ENCODE data around the gene YIPF6.

The YIPF6 gene

DNA sequence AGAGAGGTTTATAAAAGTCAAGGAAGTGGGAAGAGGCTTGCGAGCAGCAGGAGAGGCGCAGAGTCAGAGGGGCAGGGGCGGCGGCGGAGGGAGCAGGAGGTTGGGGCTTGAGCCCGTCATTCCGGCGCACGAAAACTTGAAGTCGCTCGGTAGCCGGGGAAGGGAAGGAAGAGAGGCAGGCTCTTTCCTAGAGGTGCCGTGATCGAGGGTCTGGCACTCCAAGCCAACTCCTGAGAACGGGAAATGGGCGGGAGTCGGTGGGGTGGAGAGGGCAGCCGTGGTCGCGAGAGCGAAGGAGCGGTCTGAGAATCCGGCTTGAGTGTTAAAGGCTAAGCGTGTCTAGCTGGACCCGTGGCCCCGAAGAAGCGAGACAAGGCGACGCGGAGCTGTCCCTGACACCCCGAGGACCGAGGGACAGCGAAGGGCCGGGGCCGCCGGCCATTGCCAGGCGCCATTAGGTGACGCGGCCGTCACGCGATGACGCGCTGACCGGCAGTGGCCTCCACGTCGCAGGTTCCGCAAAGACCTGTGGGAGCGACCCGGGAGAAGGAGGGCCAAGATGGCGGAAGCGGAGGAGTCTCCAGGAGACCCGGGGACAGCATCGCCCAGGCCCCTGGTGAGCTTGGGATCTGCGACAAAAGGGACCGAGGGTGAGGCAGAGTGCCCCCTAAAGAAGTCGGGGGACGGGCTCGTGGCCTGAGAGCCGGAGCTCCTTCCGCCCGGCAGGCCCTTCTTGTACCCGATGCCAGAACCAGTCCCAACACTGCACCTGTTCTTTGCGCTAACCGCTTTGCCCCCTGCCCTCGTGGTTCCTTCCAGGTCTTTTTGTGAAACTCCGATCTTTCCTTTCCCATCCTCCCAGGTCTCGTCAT lies at the start of gene YIPF6:
Gene YIPF6, plus strand, starts transcription at position 544 of the 872 bp plus-strand sequence. Its CDS starts 16 bp downstream, at position 560.
- TF ChIP-seq, protein P1, sequence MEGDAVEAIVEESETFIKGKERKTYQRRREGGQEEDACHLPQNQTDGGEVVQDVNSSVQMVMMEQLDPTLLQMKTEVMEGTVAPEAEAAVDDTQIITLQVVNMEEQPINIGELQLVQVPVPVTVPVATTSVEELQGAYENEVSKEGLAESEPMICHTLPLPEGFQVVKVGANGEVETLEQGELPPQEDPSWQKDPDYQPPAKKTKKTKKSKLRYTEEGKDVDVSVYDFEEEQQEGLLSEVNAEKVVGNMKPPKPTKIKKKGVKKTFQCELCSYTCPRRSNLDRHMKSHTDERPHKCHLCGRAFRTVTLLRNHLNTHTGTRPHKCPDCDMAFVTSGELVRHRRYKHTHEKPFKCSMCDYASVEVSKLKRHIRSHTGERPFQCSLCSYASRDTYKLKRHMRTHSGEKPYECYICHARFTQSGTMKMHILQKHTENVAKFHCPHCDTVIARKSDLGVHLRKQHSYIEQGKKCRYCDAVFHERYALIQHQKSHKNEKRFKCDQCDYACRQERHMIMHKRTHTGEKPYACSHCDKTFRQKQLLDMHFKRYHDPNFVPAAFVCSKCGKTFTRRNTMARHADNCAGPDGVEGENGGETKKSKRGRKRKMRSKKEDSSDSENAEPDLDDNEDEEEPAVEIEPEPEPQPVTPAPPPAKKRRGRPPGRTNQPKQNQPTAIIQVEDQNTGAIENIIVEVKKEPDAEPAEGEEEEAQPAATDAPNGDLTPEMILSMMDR (IDR thresholded peaks at IDR 0.05): no peak

- TF ChIP-seq, protein P1 (IDR thresholded peaks at IDR 0.05): no peak
Measured at GRCh38 chrX:68451720-68452119, 47.1 kb upstream of the YIPF6 start.

DNA sequence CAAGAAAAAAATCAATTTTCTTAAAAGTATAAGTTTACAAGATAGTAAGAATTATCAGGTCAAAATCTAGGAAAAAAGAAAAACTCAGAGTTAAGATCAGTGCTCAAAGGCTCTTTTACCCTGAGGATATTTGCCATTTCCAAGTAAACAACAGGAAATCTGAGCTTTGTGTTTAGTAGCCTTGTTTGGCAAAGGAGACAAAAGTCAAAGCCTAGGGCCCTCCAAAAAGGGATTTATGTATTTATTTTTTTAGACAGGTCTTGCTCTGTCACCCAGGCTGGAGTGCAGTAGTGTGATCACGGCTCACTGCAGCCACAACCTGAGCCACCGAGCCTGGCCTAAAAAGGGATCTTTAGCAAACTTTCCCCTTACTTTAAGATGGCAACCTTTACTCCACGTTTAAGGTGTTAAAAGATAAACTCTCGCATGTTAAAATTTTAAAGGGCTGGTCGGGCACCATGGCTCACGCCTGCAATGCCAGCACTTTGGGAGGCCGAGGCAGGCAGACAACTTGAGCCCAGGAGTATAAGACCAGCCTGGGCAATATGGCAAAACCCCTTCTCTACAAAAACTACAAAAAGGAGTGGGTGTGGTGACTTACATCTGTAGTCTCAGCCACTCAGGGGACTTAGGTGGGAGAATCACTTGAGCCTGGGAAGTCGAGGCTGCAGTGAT lies 44.2 kb upstream of the YIPF6 start:
- TF ChIP-seq, protein P1 (IDR thresholded peaks at IDR 0.05): no peak

DNA sequence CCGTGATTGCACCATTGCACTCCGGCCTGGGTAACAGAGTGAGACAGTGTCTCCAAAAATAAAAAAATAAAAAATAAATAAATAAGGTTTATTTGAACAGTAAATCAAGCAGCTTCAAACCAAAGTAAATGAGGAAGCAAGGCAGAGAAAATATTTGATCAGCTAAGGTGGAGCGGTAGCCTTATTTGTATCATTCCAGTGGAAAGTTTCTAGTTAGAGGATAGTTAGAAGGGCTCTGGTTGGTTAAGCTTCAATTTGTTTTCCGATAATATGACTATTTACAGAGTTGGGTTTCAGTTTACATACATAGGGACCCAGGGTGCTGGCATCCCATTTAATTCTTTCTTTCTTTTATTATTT lies 43.7 kb upstream of the YIPF6 start:
- TF ChIP-seq, protein P1 (IDR thresholded peaks at IDR 0.05): no peak

GRCh38 chrX:68461093-68461492 lies 37.8 kb upstream of the YIPF6 start:
- TF ChIP-seq, protein P1 (IDR thresholded peaks at IDR 0.05): no peak

DNA sequence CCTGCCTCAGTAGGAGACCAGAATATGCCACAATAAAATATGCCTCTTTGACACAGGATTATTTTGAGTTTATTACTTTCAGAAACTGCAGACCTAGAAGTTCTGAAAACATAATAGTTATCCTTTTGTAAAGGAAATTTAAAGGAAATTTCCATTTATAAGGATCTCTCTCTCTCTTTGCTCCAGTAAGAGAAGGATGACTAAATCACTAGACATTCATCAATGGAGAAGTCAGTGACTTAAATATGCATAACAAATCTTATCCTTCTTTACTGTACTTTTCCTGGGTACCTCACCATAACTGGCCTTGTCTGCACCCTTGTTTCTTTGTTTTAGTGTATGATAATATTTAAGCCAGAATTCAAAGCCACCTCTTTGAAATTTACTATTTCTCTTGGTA lies 37.3 kb upstream of the YIPF6 start:
- TF ChIP-seq, protein P1 (IDR thresholded peaks at IDR 0.05): no peak

- TF ChIP-seq, protein P1 (IDR thresholded peaks at IDR 0.05): no peak
Measured at GRCh38 chrX:68462197-68462596, 36.7 kb upstream of the YIPF6 start.
